Gastrocnemius medialis (tissue), 4 donors: ENCODE data around the gene HIPK2. TPM values are rescaled to one million over a fixed set of nuclear protein-coding genes. Genes with fewer than 3 reads are reported as not detected.

ENCODE experiments used
- ATAC-seq, 2 donors: fragments of 150-250 bp; one replicate each; pipeline ENCODE4 v1.9.1; 2016
- DNase-seq, 2 donors: peaks; one replicate each; pipeline ENCODE4 v3.0.0-alpha.2; 2019
- H3K27ac ChIP-seq, 4 donors: fragments of 200-600 bp; sonication (generic); 1 replicate in 1 of 4; 2 replicates in 3 of 4; pipeline ENCODE4 v1.5.1; 2016 to 2018; ENCODE audit warnings: mild to moderate bottlenecking in 2 of 4, moderate library complexity in 1 of 4
- H3K27me3 ChIP-seq, 3 donors: fragments of 200-600 bp; sonication (generic) in 2 of 3; 1 replicate in 1 of 3; 2 replicates in 2 of 3; pipeline versions ENCODE4 v1.5.1 to v1.6.0; 2016 to 2019; ENCODE audit warnings: mild to moderate bottlenecking in 1 of 3, moderate library complexity in 1 of 3
- H3K36me3 ChIP-seq, 2 donors: fragments of 200-600 bp; sonication (generic) in 1 of 2; one replicate each; pipeline ENCODE4 v1.5.1; 2017 to 2018
- H3K4me1 ChIP-seq, 2 donors: fragments of 200-600 bp; sonication (generic) in 1 of 2; one replicate each; pipeline ENCODE4 v1.5.1; 2016 to 2017; ENCODE audit warnings: mild to moderate bottlenecking in 2 of 2
- H3K4me3 ChIP-seq, 4 donors: fragments of 200-600 bp; sonication (generic) in 3 of 4; 1 replicate in 1 of 4; 2 replicates in 3 of 4; pipeline ENCODE4 v1.5.1; 2016 to 2019; ENCODE audit warnings: mild to moderate bottlenecking in 2 of 4
- H3K9me3 ChIP-seq, 3 donors: fragments of 200-600 bp; sonication (generic) in 2 of 3; 1 replicate in 1 of 3; 2 replicates in 2 of 3; pipeline ENCODE4 v1.5.1; 2016 to 2019
- CTCF ChIP-seq, 5 experiments: fragments of 450-650 bp in 3 of 5; fragments of 200-600 bp in 2 of 5; sonication (generic) in 2 of 5; IDR thresholded peaks in 4 of 5; conservative IDR thresholded peaks in 1 of 5; 1 replicate in 4 of 5; 2 replicates in 1 of 5; pipeline ENCODE4 v1.5.1; 2016 to 2019; ENCODE audit warnings: antibody characterized with exemption in 5 of 5, mild to moderate bottlenecking in 3 of 5, moderate library complexity in 3 of 5
- POLR2A ChIP-seq, 2 donors: fragments of 450-650 bp; IDR thresholded peaks; one replicate each; pipeline ENCODE4 v1.6.1; 2017; ENCODE audit warnings: antibody characterized with exemption in 2 of 2, mild to moderate bottlenecking in 2 of 2, moderate library complexity in 2 of 2
- in situ Hi-C, 4 donors: fragments of 200-750 bp; cut with MboI; loops; one replicate each; pipeline versions ENCODE4 v1.15.0 to v1.8.0; 2017; ENCODE audit warnings: low sequenced_read_pairs in 4 of 4
- intact Hi-C: fragments of 100-400 bp; cut with DNase I; formaldehyde crosslinking; loops from one replicate; pipeline ENCODE4 v1.15.1; 2023; ENCODE audit warnings: low total_unique reads
- total RNA-seq, 4 donors: library from RNA; depleted of rRNA; stranded (reverse); fragments of >200 nt; gene quantifications; one replicate each; pipeline versions ENCODE4 v1.1.0 to v1.2.3, GENCODE V29; 2016

The HIPK2 gene
- total RNA-seq, 4 donors from 2014 or later: 30.5 to 77.4 (median 58.9) TPM

DNA sequence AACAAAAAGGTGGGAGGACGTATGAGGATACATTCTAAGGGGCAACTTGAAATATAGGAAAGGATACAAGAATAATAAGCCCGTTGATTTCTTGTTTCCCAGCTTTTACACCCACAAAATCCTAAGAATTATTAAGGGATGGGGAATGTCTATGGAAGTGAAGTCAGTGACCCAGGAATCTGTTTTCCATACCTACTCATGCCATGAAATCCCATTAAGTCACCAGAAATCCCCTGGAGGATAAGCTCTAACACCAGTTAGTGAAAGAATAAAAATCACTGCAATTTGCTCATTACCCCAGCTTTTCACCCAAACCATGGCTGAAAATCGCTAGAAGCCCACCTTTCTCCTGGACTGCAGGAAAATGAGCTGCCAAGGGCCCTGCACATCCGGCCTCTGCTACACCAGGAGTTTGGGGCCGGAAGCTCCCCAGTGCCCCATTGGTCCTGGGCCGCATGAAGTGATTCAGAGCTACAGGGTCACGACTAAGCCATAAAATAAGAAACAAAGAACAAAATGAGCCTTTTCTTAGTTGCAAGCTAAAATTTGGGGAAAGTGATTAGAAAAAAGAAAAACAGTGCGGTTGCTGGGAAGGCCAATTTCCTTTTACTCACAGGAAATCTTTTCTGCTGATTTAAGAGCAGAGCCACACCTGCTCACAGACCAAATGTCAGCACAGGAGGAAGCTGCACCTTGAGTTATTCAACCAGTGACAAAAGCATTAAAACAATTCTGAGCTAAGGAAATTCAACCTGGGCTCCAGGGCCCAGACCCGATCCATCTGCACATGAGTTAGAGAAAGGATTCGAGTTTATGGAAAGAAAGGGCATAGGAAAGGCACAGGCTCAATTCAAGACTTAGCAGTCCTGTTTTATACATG is 40.3 kb downstream of the HIPK2 start:
- Histone ChIP-seq H3K27ac (peak overlapping the region; percentile 91 to 93 (median 92)), H3K36me3 (no peaks in the 10 kb centered on the region), H3K4me3 (no peak overlapping the region), H3K27me3 (no peaks in the 10 kb centered on the region), H3K4me1 (peaks cover 94 to 95% of the 10 kb centered on the region in 2 donors), H3K9me3 (no peaks in the 10 kb centered on the region)
- no peak for ATAC-seq
- in situ Hi-C loops (loop anchor here in 1 of 4 donors (25.0 kb wide), 1 partner anchor 500 kb away; the partner anchor contains the start of gene UBN2), intact Hi-C loops (no loop called here)
- DNase-seq: no peak
- TF ChIP-seq POLR2A (IDR thresholded peaks at IDR 0.05) (no peak), CTCF (IDR thresholded peaks at IDR 0.05 in 4 of 5, conservative IDR thresholded peaks at IDR 0.05 in 1 of 5) (no peak)

- peak overlapping the region; percentile 91 to 93 (median 92) for H3K27ac ChIP-seq
- DNase-seq (no peak), ATAC-seq (no peak)
- intact Hi-C loops (no loop called here), in situ Hi-C loops (loop anchor here in 1 of 4 donors (25.0 kb wide), 1 partner anchor 499 kb away; the partner anchor contains the start of gene UBN2)
- TF ChIP-seq POLR2A (IDR thresholded peaks at IDR 0.05): no peak
- TF ChIP-seq CTCF (IDR thresholded peaks at IDR 0.05 in 4 of 5, conservative IDR thresholded peaks at IDR 0.05 in 1 of 5): no peak
- no peaks in the 10 kb centered on the region for H3K36me3 ChIP-seq
- H3K4me3 ChIP-seq: no peak overlapping the region
- no peaks in the 10 kb centered on the region for H3K27me3 ChIP-seq
- no peaks in the 10 kb centered on the region for H3K9me3 ChIP-seq
- peaks cover 90 to 95% of the 10 kb centered on the region in 2 donors for H3K4me1 ChIP-seq
These were observed 41.7 kb downstream of the HIPK2 start for GRCh38 chr7:139735912-139736595.

- peak overlapping the region; percentile 91 to 93 (median 92) for H3K27ac ChIP-seq
- in situ Hi-C loops: loop anchor here in 1 of 4 donors (25.0 kb wide), 1 partner anchor 498 kb away; the partner anchor contains the start of gene UBN2
- no peaks in the 10 kb centered on the region for H3K27me3 ChIP-seq
- no peak for DNase-seq
- no peak overlapping the region for H3K4me3 ChIP-seq
- ATAC-seq: no peak
- intact Hi-C loops: no loop called here
- peaks cover 91 to 97% of the 10 kb centered on the region in 2 donors for H3K4me1 ChIP-seq
- TF ChIP-seq POLR2A (IDR thresholded peaks at IDR 0.05): no peak
- no peak for TF ChIP-seq CTCF (IDR thresholded peaks at IDR 0.05 in 4 of 5, conservative IDR thresholded peaks at IDR 0.05 in 1 of 5)
- no peaks in the 10 kb centered on the region for H3K9me3 ChIP-seq
- no peaks in the 10 kb centered on the region for H3K36me3 ChIP-seq
These were observed 42.3 kb downstream of the HIPK2 start for GRCh38 chr7:139735466-139735865.

- intact Hi-C loops (loop anchor here (5.0 kb wide), 2 partner anchors 42 to 87 kb away; no protein-coding TSS in a partner anchor), in situ Hi-C loops (loop anchor here in 1 of 4 donors (25.0 kb wide), 1 partner anchor 497 kb away; the partner anchor contains the start of gene UBN2)
- Histone ChIP-seq H3K36me3 (no peaks in the 10 kb centered on the region), H3K4me1 (peaks cover 85 to 92% of the 10 kb centered on the region in 2 donors), H3K4me3 (no peak overlapping the region), H3K27ac (peak overlapping the region; percentile 91 to 93 (median 92)), H3K9me3 (no peaks in the 10 kb centered on the region), H3K27me3 (no peaks in the 10 kb centered on the region)
- DNase-seq (peak; percentile 72), ATAC-seq (peak; percentile 81 to 84)
- TF ChIP-seq CTCF (IDR thresholded peaks at IDR 0.05 in 4 of 5, conservative IDR thresholded peaks at IDR 0.05 in 1 of 5) (no peak), POLR2A (IDR thresholded peaks at IDR 0.05) (peak in 1 of 2 donors; percentile 50)
These were observed 43.4 kb downstream of the HIPK2 start for GRCh38 chr7:139734395-139734794.
